Central memory CD4-positive, alpha-beta T cell (primary cell): ENCODE measurements around the gene ZNF280C.
"Not testable (repeated sequence)": the region's sequence is repeated elsewhere in the genome, so short reads cannot be mapped to it uniquely, and the experiment has no call there.

Experiments used
- DNase-seq: peaks from one replicate; pipeline ENCODE4 v3.0.0; 2022

ZNF280C gene

DNA sequence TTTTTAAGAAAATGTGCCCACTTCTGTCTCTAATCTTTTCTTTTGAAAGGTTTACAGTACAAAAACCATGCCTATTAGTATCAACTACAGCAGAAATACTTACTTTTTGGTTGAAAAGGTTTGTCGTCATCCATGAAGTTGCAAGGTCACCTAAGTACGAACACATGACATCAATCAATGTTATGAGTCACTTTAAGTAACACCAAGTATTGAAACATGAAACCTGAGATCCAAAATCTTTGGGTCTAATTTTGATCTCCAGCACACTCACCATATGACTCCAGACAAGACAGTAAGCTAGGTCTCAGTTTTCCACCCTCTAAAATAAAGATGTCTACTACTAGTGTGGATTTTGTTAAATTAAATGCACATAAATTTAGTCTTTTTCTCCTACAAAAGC is 8.4 kb downstream of the ZNF280C start:
- no peak for DNase-seq

DNA sequence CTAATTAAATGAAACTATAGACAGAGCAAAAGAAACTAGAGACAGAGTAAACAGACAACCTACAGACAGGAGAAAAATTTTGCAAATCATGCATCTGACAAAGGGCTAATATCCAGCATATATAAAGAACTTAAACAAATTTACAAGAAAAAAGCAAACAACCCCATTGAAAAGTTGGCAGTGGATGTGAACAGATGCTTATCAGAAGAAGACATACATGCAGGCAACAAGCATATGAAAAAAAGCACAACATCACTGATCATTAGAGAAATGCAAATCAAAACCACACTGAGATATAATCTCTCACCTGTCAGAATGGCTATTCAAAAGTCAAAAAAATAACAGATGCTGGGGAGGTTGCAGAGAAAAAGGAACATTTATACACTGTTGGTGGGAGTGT is 14.8 kb downstream of the ZNF280C start:
- DNase-seq, result no peak

DNA sequence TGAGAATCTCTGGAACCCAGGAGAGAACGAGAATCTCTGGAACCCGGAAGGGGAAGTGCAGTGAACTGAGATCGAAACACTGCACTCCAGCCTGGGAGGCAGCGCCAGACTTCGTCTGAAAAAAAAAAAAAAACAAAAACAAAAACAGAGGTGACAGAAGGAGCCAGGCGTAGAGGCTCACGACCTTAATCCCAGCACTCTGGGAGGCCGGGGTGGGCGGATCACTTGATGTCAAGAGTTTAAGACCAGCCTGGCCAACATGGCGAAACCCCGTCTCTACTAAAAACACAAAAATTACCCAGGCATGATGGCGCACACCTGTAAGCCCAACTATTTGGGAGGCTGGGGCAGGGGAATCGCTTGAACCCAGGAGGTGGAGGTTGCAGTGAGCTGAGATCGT is 17.0 kb downstream of the ZNF280C start:
- DNase-seq, result no peak

DNA sequence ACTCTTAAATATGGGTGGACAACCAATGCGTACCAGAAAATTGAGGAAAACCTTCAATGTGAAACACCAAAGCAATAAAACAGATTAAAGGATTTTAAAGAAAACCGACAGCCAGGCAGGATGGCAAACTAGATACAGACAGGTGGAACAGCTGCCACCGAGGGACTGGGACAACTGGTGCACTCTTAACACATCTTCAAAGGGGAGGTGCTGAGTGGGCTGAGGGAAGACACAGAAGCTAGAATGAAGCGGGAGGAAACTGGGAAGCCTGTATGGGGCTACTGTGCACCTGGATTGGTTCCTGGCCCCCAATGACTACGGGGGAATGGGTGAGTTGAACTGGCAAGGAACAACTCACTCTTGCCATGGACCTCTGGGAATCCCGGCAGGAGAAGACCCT is 20.7 kb downstream of the ZNF280C start:
- no peak for DNase-seq

DNA sequence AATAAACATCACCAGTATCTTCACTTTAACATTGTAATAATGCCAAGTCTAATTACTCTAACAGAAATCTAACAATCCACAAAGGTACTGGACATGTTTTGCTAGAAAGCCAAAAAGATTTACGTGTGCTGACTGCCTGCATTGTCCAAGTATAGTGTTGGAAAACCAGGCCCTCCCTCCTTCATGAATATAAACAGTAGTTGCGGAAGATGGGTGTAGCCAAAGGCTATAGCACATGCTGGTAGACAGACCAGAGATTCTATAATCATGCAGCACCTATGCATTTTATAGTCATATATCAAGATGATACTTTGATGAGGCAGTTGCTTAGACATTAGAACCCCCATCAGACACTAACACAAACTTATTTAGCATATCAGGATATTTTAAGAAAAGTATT is 22.6 kb downstream of the ZNF280C start:
- DNase-seq, result no peak

DNA sequence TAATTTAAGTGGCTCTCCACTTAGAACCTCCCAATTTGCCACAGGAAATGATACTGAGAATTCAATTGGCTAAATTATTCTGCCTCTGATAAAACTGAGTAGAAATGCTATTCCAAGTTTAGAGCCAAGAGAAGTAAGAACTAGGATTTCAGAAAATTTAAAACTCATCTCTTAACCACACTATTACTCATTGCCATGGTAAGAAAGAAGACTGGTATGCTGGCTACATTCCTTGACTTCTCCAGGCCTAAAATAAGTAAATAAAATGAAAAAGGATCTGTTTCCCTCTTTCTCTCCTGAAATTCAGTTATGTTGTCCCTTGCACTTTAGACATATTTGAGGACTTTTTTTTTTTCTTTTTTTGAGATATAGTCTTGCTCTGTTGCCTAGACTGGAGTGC is 23.3 kb downstream of the ZNF280C start:
- no peak for DNase-seq

DNA sequence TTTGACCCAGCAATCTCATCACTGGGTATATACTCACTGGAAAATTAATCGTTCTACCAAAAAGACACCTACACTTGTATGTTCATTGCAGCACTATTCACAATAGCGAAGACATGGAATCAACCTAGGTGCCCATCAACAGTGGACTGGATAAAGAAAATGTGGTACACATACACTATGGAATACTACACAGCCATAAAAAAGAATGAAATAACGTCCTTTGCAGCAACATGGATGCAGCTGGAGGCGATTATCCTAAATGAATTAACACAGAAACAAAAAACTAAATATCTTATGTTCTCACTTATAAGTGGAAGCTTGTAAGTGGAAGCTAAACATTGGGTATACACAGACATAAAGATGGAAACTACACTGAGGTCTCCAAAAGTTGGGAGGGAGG is 37.5 kb downstream of the ZNF280C start:
- not testable (repeated sequence) for DNase-seq

DNA sequence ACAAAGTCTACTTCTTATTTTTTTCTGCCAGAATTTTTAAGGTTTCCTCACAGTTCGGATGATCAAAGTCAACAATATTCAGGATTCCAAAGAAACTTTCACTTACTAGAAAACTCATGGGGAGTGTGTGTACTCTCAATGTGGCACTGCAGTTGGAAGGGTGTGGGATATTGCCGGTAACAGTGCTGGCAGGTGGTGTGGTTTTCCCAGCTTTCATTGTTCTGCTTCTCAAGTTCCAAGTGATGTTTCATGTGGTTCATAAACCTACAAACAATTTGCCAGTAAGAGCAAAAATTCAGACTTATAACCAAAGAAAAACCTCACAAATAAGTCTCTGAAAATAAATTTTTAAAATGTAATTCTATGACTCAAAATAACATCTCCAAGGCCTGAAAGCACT is 39.8 kb downstream of the ZNF280C start:
- DNase-seq, result no peak

DNA sequence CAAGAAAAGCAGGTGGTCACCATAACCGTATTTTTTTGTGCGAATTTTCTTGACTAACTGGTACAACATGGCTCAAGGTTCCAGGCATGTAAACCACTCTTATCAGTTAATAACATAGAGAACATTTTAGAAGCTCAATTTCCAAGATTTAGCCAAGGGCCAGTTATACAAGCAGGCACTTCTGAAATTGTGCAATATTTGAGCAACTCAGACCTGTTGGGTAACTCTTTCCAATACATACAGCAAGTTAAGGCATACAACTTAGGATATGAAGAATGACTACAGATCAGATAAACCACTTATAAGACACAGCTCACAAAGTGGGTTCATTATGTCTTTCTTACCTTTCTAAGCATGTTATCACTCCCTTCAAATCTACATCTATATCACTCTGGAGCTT is 43.9 kb downstream of the ZNF280C start:
- DNase-seq, result no peak

DNA sequence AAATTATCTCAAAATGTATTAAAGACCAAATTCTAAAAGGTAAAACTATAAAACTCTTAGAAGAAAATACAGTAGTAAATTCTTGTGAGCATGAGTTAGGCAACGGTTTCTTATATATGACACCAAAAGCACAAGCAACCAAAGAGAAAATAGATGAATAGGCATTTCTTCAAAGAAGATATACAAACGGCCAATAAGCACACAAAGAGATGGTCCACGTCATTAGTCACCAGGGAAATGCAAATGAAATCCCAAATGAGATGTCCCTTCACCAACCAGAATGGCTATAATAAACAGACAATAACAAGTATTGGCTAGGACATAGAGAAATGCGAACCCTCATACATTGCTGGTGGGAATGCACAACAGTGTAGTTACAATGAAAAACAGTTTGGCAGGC is 52.4 kb downstream of the ZNF280C start:
- DNase-seq, result no peak

DNA sequence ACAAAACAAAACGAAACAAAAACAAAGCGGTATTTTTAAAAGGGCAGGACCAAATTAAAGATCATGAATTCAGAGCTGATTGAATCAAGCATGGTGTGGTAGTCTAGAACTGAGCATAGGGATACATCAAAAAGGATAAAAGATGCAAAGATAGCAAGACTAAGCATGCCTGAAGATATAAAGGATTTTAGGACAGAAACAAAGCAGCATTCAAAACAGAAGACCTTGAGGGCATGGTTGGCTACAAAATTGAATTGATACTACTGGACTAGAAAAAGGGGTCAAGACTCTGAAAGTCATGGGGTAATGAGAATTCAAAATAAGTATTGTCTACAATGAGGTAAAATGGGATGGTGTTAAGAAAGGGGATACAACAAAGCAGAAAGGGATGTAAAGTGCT is 55.3 kb downstream of the ZNF280C start:
- no peak for DNase-seq

DNA sequence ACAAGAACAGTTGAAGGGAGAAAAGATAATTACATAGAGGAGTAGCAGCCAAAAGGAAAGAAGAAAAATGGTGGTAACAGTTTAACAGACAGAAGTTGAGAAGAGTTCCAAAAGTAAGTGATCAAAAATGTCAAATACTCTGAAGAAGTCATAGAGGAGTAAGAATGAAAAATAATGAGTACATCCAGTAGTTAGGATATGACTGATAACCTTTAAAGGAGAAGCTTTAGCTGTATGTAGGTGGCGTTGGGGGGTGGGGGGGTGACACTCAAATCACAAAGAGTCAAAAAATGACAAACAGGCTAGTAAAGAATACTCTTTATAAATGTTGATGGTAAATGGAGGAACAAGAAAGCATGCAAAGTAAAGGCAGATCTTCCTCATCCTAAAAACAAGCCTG is 56.3 kb downstream of the ZNF280C start:
- DNase-seq, result no peak

DNA sequence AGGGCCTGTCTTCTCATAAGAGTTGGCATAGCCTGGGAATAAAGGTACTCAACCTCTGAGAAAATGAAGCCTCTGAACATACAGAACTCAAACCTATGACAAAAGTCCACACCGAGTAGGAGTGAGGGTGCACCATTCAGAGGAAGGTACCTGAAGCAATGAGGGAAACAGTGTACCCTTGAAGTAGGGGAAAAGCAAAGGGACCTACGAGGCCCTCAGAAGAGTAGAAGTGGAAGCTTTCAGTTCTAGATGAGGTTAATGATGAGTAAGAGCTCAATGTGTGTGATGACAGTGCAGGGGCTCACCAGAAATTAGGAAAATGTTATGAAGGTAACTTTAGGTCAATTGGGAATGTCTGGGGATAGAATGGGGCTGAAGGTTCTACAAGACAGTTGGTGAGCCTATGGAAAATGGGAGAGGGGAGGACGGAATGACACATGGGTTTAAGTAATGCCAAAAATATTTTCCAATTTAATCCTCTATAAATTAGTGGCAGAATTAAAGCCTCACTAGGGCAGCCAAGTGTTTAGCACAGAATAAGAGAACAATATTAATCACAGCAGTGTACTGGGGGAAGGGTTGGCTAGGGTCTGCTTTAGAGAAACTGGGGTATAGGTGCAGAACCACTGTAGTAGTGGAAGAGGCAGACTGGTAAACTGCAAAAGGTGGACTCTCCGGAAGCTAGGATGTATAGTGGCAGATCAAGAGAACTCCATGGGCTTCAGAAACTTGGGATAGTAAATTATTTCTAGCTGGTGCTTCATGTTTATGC is 57.1 kb downstream of the ZNF280C start:
- DNase-seq, result no peak

DNA sequence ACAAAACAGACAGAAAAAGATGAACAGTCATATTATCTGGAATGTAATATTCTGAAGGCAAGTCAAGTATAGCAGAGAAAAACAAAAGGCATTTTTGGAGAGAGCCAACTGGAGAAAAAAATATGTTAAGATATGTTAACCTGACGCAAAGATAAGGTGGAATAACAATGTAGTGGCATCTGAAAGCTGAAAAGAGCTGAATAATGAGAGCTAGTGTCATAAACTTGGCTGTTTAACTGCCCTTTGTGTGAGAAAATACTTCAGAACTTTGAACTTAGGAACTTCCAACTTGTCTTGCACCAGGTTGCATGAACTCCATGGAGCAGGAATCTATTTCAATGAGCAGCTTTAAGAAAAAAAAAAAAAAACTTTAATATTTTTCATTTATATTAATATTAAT is 64.1 kb downstream of the ZNF280C start:
- DNase-seq, result no peak

DNA sequence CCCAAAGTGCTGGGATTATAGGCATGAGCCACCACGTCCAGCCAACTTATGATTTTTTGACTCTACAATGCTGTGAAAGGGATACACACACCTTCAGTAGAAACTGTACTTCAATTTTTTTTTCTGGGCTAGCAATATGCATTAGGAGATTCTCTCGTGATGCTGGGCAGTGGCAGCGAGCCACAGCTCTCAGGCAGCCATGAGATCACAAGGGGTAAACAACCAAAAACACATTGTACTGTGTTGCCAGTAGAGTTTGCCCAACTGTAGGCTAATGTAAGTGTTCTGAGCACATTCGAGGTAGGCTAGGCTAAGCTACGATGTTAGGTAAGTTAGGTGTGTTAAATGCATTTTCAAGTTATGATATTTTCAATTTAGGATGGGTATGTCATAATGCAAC is 71.2 kb downstream of the ZNF280C start:
- DNase-seq, result no peak

DNA sequence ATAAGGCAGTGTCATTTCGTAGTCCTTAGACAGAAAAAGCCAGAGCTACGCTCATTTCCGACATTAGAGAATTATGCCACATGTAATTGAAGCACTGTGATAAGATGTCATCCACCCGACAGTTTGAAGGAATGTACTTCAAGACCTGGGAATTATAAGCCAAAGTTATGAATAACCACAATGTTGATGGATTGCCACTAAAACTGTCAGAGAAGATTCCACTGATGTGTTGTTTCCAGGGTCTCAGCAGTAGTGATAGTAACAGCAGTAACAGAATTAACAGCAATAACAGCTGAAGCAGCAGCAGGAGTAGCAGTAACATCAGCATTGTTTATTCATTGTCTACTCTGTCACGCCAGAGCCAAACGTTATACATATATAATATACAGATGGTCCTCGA is 72.2 kb downstream of the ZNF280C start:
- no peak for DNase-seq

DNA sequence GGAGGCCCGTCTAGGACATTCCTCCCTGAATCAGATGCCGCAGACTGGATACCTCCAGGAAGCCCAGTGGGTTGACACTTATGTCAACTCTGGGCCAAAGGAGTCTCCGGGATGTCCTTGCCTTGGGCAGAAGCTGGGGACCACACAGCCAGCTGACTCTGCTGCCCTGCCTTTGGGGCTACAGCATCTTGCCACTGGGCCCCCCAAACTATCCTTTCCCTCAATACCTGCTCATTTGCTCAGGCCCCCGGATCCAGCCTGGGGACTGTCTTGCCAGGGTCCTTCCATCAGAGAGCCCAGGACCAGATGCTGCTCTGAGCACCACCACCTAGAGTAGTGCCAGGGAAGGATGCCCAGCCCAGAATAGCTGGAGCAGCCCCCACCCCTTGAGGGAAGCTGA is 77.9 kb downstream of the ZNF280C start:
- no peak for DNase-seq

DNA sequence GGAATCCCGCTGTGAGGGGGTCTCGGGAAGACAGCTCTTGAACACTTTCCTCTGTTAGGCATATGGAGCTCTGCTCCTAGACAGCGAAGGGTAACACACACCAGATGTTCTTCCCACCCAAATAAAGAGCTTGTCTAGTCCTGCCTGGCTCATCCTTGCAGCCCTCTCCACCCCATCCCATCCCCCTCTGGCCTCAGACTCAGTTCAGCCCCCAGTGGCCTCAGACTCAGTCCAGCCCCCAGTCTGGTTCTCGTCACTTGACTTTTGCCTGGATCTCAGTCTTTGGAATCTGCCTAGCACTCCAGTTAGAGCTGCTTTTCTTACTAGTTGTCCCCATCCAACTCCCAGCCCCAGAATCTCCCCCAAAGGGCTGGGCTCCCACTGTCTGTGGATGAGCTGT is 82.0 kb downstream of the ZNF280C start:
- DNase-seq, result no peak

DNA sequence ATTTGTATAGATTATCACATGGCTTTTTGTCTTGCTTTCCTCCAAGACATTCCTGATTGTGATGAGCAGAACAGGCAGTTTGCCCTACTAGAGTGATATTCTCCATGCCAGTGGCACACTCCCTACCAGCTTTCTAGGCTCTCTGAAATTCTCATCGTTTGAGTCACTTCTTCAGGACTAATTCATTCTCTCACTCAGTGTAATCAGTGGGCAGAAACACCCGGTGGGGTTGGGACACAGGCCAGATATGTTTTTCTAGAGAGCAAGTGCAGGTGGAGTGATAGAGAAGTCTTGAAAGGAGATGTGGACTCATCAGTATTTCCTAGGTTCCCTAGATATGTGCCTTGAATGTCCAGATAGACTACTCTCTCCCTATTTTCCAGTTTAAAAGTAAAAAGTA is 83.8 kb downstream of the ZNF280C start:
- DNase-seq, result no peak

DNA sequence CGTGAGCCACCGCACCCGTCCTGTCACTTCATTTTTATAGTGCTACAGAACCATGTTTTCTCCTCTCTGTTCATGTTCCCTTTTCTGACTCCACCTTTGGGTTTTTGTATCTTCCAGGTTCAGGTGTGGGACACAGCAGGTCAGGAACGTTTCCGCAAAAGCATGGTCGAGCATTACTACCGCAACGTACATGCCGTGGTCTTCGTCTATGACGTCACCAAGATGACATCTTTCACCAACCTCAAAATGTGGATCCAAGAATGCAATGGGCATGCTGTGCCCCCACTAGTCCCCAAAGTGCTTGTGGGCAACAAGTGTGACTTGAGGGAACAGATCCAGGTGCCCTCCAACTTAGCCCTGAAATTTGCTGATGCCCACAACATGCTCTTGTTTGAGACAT is 84.5 kb downstream of the ZNF280C start:
- no peak for DNase-seq

DNA sequence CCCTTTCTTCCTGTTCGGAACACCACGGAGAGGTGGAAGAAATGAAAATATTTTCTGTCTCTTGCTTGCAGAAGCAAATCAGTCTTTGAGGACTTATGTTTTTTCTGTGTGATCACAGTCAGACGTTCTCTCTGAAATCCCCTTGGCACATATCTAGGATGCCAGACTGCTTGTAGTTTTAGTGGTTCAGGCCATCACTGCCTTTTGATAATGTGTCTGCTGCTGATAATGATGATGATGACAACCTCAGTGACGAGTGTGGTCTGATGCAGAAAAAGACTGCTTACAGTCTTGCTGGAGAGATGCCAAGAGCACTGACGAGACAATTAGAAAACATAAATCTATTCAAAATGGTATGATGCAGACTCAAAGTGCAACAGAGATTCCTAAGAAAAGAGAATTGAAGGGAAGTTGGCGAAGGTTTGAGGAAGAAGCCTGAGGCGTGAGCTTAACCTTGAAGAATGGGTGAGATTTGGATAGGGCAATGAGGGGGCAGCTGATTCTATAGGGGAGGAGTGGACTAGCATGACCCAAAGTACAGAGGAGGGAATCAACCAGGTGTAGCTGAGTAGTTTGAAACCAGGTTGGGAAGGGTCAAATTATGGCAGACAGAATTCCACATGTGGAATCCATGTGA is 89.0 kb downstream of the ZNF280C start:
- no peak for DNase-seq

DNA sequence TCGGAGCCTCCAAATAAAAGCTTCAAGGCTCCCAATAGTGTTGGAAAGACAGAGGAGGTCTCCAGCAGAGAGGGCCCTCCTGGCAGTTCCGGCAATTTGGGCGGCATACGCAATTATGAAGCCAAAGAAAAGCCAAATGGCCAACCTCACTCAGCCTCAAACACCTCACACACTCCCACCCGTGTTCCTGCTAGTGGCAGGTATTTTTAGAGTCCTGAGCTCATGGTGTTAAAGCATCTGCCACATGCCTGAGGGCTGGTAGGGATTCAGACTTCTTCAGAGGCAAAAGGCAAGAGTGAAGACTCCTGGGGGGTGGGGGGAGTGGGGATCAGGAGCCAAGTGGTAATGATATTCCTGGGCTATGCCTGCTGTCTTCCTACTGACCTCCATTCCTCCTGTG is 89.5 kb downstream of the ZNF280C start:
- DNase-seq, result no peak

DNA sequence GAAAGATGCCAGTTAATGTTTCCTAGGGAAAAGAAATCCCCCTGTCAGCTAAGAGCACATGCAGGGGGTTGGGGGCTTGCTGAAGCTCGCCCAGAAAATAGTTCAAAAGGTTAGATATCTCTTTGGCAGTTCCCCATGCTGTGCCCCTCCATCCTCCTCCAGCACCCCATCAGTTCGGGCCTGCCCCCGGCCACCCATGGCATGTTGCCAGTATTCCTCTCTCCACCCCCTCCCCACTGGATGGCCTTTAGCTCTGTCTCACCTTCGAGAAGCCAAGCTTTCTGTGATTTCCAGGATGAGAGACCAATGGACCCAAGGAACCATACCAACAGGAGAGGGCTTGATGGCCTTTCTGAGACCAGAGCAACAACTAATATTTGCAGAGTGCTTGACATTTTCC is 91.8 kb downstream of the ZNF280C start:
- DNase-seq, result no peak

DNA sequence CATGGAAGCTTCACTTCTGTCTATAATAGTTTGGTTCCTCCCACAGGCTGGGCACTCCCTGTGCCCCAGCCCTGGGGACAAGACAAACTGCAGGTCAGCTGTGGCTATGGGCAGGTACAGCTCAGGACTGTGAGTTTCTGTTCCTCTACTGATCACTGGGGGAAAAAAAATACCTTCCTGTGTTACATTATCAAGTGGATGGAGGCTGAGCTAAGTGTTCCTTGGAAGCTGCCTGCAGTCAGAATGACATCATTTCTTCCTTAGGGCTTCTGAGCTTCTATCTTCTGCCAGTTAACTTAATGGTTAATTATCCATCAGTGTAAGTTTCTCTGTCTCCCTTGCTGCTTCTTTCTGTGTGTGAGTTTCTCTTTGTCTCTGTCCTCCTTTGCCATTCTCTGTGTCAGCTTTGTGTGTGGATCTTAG is 92.3 kb downstream of the ZNF280C start:
- DNase-seq, result no peak

DNA sequence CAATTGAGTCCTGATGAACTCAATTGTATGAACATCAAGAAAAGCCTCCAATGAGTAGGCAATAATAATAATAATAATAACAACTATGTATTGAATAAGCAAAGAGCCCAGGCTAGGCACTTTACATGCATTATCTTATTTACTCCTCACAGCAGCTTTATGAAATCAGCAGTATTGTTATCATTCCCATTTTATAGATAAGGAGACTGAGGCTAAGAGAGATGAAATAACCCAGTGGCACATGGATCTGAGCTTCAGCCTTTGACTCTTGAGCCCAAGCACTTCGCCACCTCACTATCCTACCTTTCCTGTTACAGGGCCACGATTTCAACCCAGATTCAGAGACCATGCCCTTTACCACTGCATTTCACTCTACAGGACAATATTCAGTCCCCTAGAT is 93.8 kb downstream of the ZNF280C start:
- no peak for DNase-seq
